Stimulated activated CD4-positive, alpha-beta T cell treated with anti-CD3 and anti-CD28 coated beads, Interleukin-1b, Interleukin-23, amount 100 ng/mL, for 24 hours (primary cell): ENCODE results near the gene CHPF.

ENCODE experiments used
- DNase-seq, 4 experiments: peaks; one replicate each; pipeline ENCODE4 v3.0.0-alpha.2; 2020; ENCODE audit warnings: low read depth in 4 of 4, low spot score in 1 of 4

Gene CHPF

GRCh38 chr2:219552382-219553167 is 9.0 kb upstream of the CHPF start:
- peak; percentile 65 to 76 (median 70) for DNase-seq

- DNase-seq, result no peak
Observed at GRCh38 chr2:219551441-219552381, 8.1 kb upstream of the CHPF start.

- DNase-seq, result no peak
Observed at GRCh38 chr2:219549619-219550018, 6.0 kb upstream of the CHPF start.

GRCh38 chr2:219548990-219549389 is 5.4 kb upstream of the CHPF start:
- no peak for DNase-seq

- no peak for DNase-seq
Observed at GRCh38 chr2:219547621-219548020, 4.0 kb upstream of the CHPF start.

- no peak for DNase-seq
Observed at GRCh38 chr2:219545943-219546352, 2.3 kb upstream of the CHPF start.

- no peak for DNase-seq
Observed at GRCh38 chr2:219545295-219545942, 1.8 kb upstream of the CHPF start.

GRCh38 chr2:219544567-219544966 is 958 bp upstream of the CHPF start:
- DNase-seq, result no peak

- DNase-seq, result peak in 1 of 4 experiments; percentile 21
Observed at GRCh38 chr2:219542931-219543595, 546 bp downstream of the CHPF start.

GRCh38 chr2:219541611-219542180 is 1.9 kb downstream of the CHPF start:
- peak; percentile 67 to 86 (median 74) for DNase-seq

GRCh38 chr2:219540784-219541504 is 2.7 kb downstream of the CHPF start:
- no peak for DNase-seq

- no peak for DNase-seq
Observed at GRCh38 chr2:219539926-219540678, 3.5 kb downstream of the CHPF start.

GRCh38 chr2:219538956-219539788 is 4.4 kb downstream of the CHPF start:
- no peak for DNase-seq

- DNase-seq, result no peak
Observed at GRCh38 chr2:219538504-219538951, 5.1 kb downstream of the CHPF start.

GRCh38 chr2:219537657-219538488 is 5.7 kb downstream of the CHPF start:
- DNase-seq, result no peak

GRCh38 chr2:219536967-219537366 is 6.6 kb downstream of the CHPF start:
- no peak for DNase-seq

- DNase-seq, result no peak
Observed at GRCh38 chr2:219536425-219536824, 7.2 kb downstream of the CHPF start.
